IMR-90 (cell line): ENCODE measurements around the gene ITPKC. TPM values are rescaled to one million over a fixed set of nuclear protein-coding genes. Genes with fewer than 3 reads are reported as not detected.

Experiments
- ATAC-seq: fragments of 200-7000 bp; cut with Tn5 transposase; 2 replicates; pipeline ENCODE4 v1.9.1; 2020; ENCODE audit warnings: low read depth, mild to moderate bottlenecking, moderate library complexity
- BruUV-seq: library from RNA; stranded (reverse); fragments of 400-500 nt; replicated peaks from 2 replicates; lab custom pipeline; 2021; lab: Mats Ljungman, UMichigan
- CTCF ChIA-PET: fragments of 300-600 bp; formaldehyde crosslinking; extraction: SDS; loops from one replicate; lab custom pipeline; 2021; ENCODE audit warnings: antibody characterized with exemption; lab: Yijun Ruan, JAX
- POLR2A ChIA-PET: fragments of 300-600 bp; sonication (Branson Sonifier 250); formaldehyde crosslinking; loops from one replicate; lab custom pipeline; 2022; ENCODE audit warnings: antibody characterized with exemption; ENCODE audit not compliant: unreplicated experiment; lab: Charles Lee
- DNase-seq: peaks from one replicate; pipeline ENCODE4 v3.0.0; 2013
- H2AFZ ChIP-seq: replicated peaks from 2 replicates; pipeline ENCODE3; 2013; ENCODE audit warnings: low read length, mild to moderate bottlenecking; ENCODE audit not compliant: poor library complexity
- H2AK5ac ChIP-seq: 2 replicates; pipeline ENCODE4 v1.6.1; 2013; ENCODE audit warnings: low read depth, low read length, inconsistent platforms
- H2AK9ac ChIP-seq: replicated peaks from 2 replicates; pipeline ENCODE3; 2013; ENCODE audit warnings: mild to moderate bottlenecking, low read depth, low read length, moderate library complexity; ENCODE audit not compliant: poor library complexity
- H2BK120ac ChIP-seq: 2 replicates; pipeline ENCODE4 v1.6.1; 2013; ENCODE audit warnings: low read depth, low read length, inconsistent platforms
- H2BK15ac ChIP-seq: 3 replicates; pipeline ENCODE4 v1.6.1; 2013; ENCODE audit warnings: low read depth, low read length, inconsistent platforms
- H2BK20ac ChIP-seq: 2 replicates; pipeline ENCODE4 v1.6.1; 2013; ENCODE audit warnings: low read depth, mild to moderate bottlenecking, inconsistent platforms, low read length, moderate library complexity
- H2BK5ac ChIP-seq: 2 replicates; pipeline ENCODE4 v1.6.1; 2013; ENCODE audit warnings: mild to moderate bottlenecking, low read depth, low read length, inconsistent platforms; ENCODE audit not compliant: poor library complexity, severe bottlenecking
- H3K14ac ChIP-seq: replicated peaks from 2 replicates; pipeline ENCODE4 v1.6.1; 2013; ENCODE audit warnings: low read depth, low read length, inconsistent platforms
- H3K18ac ChIP-seq: 2 replicates; pipeline ENCODE4 v1.6.1; 2013; ENCODE audit warnings: low read depth, low read length, control low read depth
- H3K23ac ChIP-seq: 2 replicates; pipeline ENCODE4 v1.6.1; 2013; ENCODE audit warnings: low read depth, low read length, inconsistent platforms
- H3K27ac ChIP-seq: 2 replicates; pipeline ENCODE4 v1.5.1; 2013; ENCODE audit warnings: mild to moderate bottlenecking, control low read depth, low read length; ENCODE audit not compliant: insufficient read depth
- H3K27me3 ChIP-seq: 2 replicates; pipeline ENCODE4 v1.6.1; 2013; ENCODE audit warnings: low read length; ENCODE audit not compliant: control insufficient read depth, insufficient read depth
- H3K36me3 ChIP-seq: 2 replicates; pipeline ENCODE4 v1.6.1; 2013; ENCODE audit warnings: low read length, mixed read lengths; ENCODE audit not compliant: control insufficient read depth, insufficient read depth
- H3K4ac ChIP-seq: 2 replicates; pipeline ENCODE4 v1.6.1; 2013; ENCODE audit warnings: low read depth, low read length, inconsistent platforms
- H3K4me1 ChIP-seq: 2 replicates; pipeline ENCODE4 v1.6.1; 2013; ENCODE audit warnings: low read length, mixed read lengths; ENCODE audit not compliant: control insufficient read depth, insufficient read depth
- H3K4me2 ChIP-seq: 2 replicates; pipeline ENCODE4 v1.6.1; 2013; ENCODE audit warnings: low read depth, mild to moderate bottlenecking, control low read depth, low read length, moderate library complexity
- H3K4me3 ChIP-seq: 2 replicates; pipeline ENCODE4 v1.5.1; 2013; ENCODE audit warnings: low read depth, mild to moderate bottlenecking, control low read depth, low read length, moderate library complexity; ENCODE audit not compliant: insufficient read depth
- H3K56ac ChIP-seq: 2 replicates; pipeline ENCODE4 v1.6.1; 2013; ENCODE audit warnings: low read length, inconsistent platforms; ENCODE audit not compliant: insufficient read depth; ENCODE audit errors: extremely low read depth
- H3K79me1 ChIP-seq, 2 experiments: 2 replicates each; pipeline ENCODE4 v1.6.1; 2013; ENCODE audit warnings: low read length in 2 of 2, inconsistent platforms in 1 of 2, low read depth in 1 of 2
- H3K9ac ChIP-seq: 2 replicates; pipeline ENCODE4 v1.6.1; 2013; ENCODE audit warnings: low read depth, low read length, control low read depth
- H3K9me1 ChIP-seq: 2 replicates; pipeline ENCODE4 v1.6.1; 2013; ENCODE audit warnings: low read length, inconsistent platforms; ENCODE audit not compliant: insufficient read depth
- H3K9me3 ChIP-seq: 2 replicates; pipeline ENCODE4 v1.6.1; 2013; ENCODE audit warnings: low read length; ENCODE audit not compliant: control insufficient read depth, insufficient read depth
- H4K20me1 ChIP-seq: 2 replicates; pipeline ENCODE4 v1.6.1; 2013; ENCODE audit warnings: low read length, inconsistent platforms; ENCODE audit not compliant: insufficient read depth
- H4K5ac ChIP-seq: 2 replicates; pipeline ENCODE4 v1.6.1; 2013; ENCODE audit warnings: mild to moderate bottlenecking, low read depth, low read length, control low read depth
- H4K8ac ChIP-seq, 2 experiments: 2 replicates each; pipeline ENCODE4 v1.6.1; 2013; ENCODE audit warnings: low read depth in 2 of 2, low read length in 2 of 2, control low read depth in 1 of 2, inconsistent platforms in 1 of 2
- H4K91ac ChIP-seq: 2 replicates; pipeline ENCODE4 v1.6.1; 2013; ENCODE audit warnings: low read depth, low read length, inconsistent platforms; ENCODE audit not compliant: insufficient read depth
- BHLHE40 ChIP-seq: fragments of 150-350 bp; IDR thresholded peaks from 2 replicates; pipeline ENCODE4 v1.6.1; 2016; ENCODE audit warnings: mild to moderate bottlenecking, low read depth, low read length
- CHD1 ChIP-seq: IDR thresholded peaks from 2 replicates; pipeline ENCODE4 v1.6.1; 2012; ENCODE audit warnings: low read depth, low read length, improper control_type of control experiment
- FOS ChIP-seq: fragments of 150-350 bp; IDR thresholded peaks from 2 replicates; pipeline ENCODE4 v1.6.1; 2016; ENCODE audit warnings: low read depth, low read length
- MAFK ChIP-seq: IDR thresholded peaks from 2 replicates; pipeline ENCODE4 v1.6.1; 2012; ENCODE audit warnings: low read depth, low read length, improper control_type of control experiment
- MXI1 ChIP-seq: IDR thresholded peaks from 2 replicates; pipeline ENCODE4 v1.6.1; 2012; ENCODE audit warnings: low read depth, mild to moderate bottlenecking, low read length, moderate library complexity, borderline replicate concordance
- NFE2L2 ChIP-seq: fragments of 150-350 bp; IDR thresholded peaks from 2 replicates; pipeline ENCODE4 v1.6.1; 2016; ENCODE audit warnings: low read depth, mild to moderate bottlenecking, low read length
- POLR2A ChIP-seq: IDR thresholded peaks from 2 replicates; pipeline ENCODE4 v1.6.1; 2012; ENCODE audit warnings: mild to moderate bottlenecking, low read depth, low read length
- RCOR1 ChIP-seq: IDR thresholded peaks from 2 replicates; pipeline ENCODE4 v1.6.1; 2012; ENCODE audit warnings: mild to moderate bottlenecking, low read length, improper control_type of control experiment; ENCODE audit not compliant: insufficient replicate concordance
- RFX5 ChIP-seq: IDR thresholded peaks from 2 replicates; pipeline ENCODE4 v1.8.0; 2012; ENCODE audit warnings: low read depth, mild to moderate bottlenecking, low read length, moderate library complexity
- WGBS, 2 experiments: methylation state at CpG; one replicate each; pipeline versions ENCODE4 v1.1.5 to v1.1.7; 2013; ENCODE audit warnings: missing lambda C conversion rate in 2 of 2; ENCODE audit not compliant: insufficient read length in 1 of 2; ENCODE audit errors: extremely low coverage in 2 of 2; 5-methylcytosine and 5-hydroxymethylcytosine counted together
- dilution Hi-C: fragments of 300-500 bp; cut with HindIII; formaldehyde crosslinking; loops from one replicate; pipeline ENCODE4 v1.14.3; 2018; ENCODE audit warnings: low sequenced_read_pairs; ENCODE audit not compliant: unreplicated experiment
- in situ Hi-C: fragments of 300-500 bp; cut with MboI; formaldehyde crosslinking; loops from 3 replicates; pipeline ENCODE4 v1.14.3; 2019; ENCODE audit warnings: low sequenced_read_pairs, inconsistent platforms, mixed read lengths
- intact Hi-C: fragments of 100-400 bp; cut with micrococcal nuclease; formaldehyde crosslinking; loops from 2 replicates; pipeline ENCODE4 v1.10.0; 2022
- polyA plus RNA-seq, 3 experiments: library from polyadenylated mRNA; depleted of rRNA; stranded (reverse); fragments of >200 nt; gene quantifications; 2 replicates each; pipeline ENCODE4 v1.2.3, GENCODE V29; 2012; ENCODE audit warnings: low replicate concordance in 1 of 3
- total RNA-seq: library from RNA; depleted of rRNA; stranded (reverse); fragments of >200 nt; gene quantifications from 2 replicates; pipeline ENCODE4 v1.2.3, GENCODE V29; 2012
- TF ChIP-seq, protein P1 (sequence below): conservative IDR thresholded peaks from 2 replicates; pipeline ENCODE4 v1.5.1; 2012; ENCODE audit warnings: mild to moderate bottlenecking, low read depth, low read length, improper control_type of control experiment

The ITPKC gene
- total and polyA plus RNA-seq, 2 of the 4 experiments (the other 2 are of a cell fraction): 7.7 to 9.4 TPM

GRCh38 chr19:40752257-40752781, 35.4 kb downstream of the ITPKC start:
- in situ Hi-C loops (no loop called here), dilution Hi-C loops (no loop called here), intact Hi-C loops (loop anchor here (5.0 kb wide), 1 partner anchor 45 kb away; the partner anchor contains the start of gene EGLN2)
- Histone ChIP-seq H4K5ac (no peak overlapping the region), H3K9me3 (no peaks in the 10 kb centered on the region), H2BK5ac (no peak overlapping the region), H3K27me3 (no peaks in the 10 kb centered on the region), H3K23ac (0 out of 2 replicates have a peak overlapping the region, but pooled peaks have one; percentile 28), H2BK15ac (no peak overlapping the region), H3K4ac (no peak overlapping the region), H2AK5ac (peak overlapping the region; percentile 60), H2AK9ac (peak overlapping the region; percentile 22), H4K20me1 (peaks cover 33% of the 10 kb centered on the region), H3K18ac (no peak overlapping the region), H2BK20ac (no peak overlapping the region), H3K4me2 (peak overlapping the region; percentile 99), H3K56ac (no peak overlapping the region), H3K79me1 (peaks cover 29 to 56% of the 10 kb centered on the region in 2 experiments), H2AFZ (no peak overlapping the region), H3K14ac (no peak overlapping the region), H3K4me3 (no peak overlapping the region; the same call in 1 of the 2 replicates), H3K4me1 (peaks cover 9% of the 10 kb centered on the region), H4K91ac (no peak overlapping the region), H3K9me1 (peaks cover 15% of the 10 kb centered on the region; the same call in 1 of the 2 replicates), H2BK120ac (no peak overlapping the region), H3K27ac (no peak overlapping the region; the same call in 1 of the 2 replicates), H3K36me3 (peaks cover 20% of the 10 kb centered on the region), H4K8ac (peak overlapping the region in 1 of 2 experiments; percentile 43; a peak in 1 of 4 replicates), H3K9ac (no peak overlapping the region)
- POLR2A ChIA-PET: interaction anchor here (0.6 kb wide), 1 partner anchor 30 kb away, joined by 3 read pairs; no protein-coding TSS in a partner anchor
- BruUV-seq: no TSS peak
- ATAC-seq: no peak
- DNase-seq: no peak
- 68% methylated on average over 5 of the region's 12 CpGs; no CpG with 5 or more reads in 1 of the 2 experiments for WGBS, 2 experiments
- TF ChIP-seq MAFK (no peak), RCOR1 (no peak), NFE2L2 (no peak), CHD1 (no peak), MXI1 (no peak), BHLHE40 (no peak), FOS (no peak), POLR2A (no peak), RFX5 (no peak)
- TF ChIP-seq, protein P1, sequence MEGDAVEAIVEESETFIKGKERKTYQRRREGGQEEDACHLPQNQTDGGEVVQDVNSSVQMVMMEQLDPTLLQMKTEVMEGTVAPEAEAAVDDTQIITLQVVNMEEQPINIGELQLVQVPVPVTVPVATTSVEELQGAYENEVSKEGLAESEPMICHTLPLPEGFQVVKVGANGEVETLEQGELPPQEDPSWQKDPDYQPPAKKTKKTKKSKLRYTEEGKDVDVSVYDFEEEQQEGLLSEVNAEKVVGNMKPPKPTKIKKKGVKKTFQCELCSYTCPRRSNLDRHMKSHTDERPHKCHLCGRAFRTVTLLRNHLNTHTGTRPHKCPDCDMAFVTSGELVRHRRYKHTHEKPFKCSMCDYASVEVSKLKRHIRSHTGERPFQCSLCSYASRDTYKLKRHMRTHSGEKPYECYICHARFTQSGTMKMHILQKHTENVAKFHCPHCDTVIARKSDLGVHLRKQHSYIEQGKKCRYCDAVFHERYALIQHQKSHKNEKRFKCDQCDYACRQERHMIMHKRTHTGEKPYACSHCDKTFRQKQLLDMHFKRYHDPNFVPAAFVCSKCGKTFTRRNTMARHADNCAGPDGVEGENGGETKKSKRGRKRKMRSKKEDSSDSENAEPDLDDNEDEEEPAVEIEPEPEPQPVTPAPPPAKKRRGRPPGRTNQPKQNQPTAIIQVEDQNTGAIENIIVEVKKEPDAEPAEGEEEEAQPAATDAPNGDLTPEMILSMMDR: no peak
- CTCF ChIA-PET: interaction anchor here (0.7 kb wide), 1 partner anchor 19 kb away, joined by 3 read pairs; no protein-coding TSS in a partner anchor
